DMS 273 (cell line): ENCODE results near the gene SOS1.

Experiments
- DNase-seq: peaks from one replicate; lab custom pipeline; 2025; ENCODE audit not compliant: unreplicated experiment; lab: John Stamatoyannopoulos, UW

SOS1 gene

GRCh38 chr2:39039072-39039471 is 81.8 kb downstream of the SOS1 start:
- no peak for DNase-seq

GRCh38 chr2:39033980-39034379 is 86.9 kb downstream of the SOS1 start:
- DNase-seq, result no peak

DNA sequence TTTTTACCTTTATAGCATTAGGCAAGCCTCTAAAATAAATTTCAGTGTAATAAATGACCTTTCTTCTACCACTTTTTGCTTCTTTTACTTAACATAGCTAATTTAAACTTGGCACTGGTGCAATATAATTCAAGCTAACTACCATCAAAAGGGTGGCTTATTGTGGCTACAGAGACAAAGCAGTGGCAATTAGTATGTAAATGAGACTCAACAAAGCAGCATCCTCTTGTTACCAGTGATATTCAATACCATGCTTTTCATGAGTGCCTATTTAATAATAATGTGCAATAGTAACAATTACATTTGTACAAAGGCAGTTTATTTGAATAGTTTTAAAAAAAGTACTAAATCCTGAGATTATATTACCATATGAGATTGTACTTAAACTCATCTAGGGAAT is 93.4 kb downstream of the SOS1 start:
- no peak for DNase-seq

- DNase-seq, result no peak
Observed at GRCh38 chr2:39024833-39025232, 96.0 kb downstream of the SOS1 start.

- no peak for DNase-seq
Observed at GRCh38 chr2:39023649-39024048, 97.2 kb downstream of the SOS1 start.

DNA sequence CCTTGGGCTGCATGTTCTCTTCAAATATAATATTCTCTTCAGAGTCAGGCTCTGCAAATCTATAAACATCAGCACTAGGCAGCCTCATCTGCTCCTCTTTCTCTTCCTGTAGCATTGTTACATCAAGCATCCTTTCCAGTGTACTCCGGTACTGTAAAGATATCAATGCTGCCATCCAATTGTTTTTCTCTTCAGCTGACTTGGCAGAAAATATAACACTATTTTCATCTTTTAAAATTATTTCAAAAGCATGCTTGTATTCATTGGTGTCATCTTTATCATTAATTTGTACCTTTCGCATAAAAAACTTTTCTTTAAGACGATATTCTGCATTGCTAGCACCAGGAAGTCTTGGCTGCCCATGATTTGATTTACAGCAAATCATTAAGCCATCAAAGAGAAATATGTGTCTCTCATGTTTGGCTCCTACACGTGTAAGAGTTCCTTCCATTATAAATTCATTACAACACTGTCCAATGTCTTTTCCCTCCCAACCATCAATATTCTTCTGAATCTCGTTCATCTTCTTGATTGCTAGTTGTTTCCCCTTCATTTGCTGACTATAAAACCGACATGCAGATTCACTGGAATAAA is 98.1 kb downstream of the SOS1 start:
- no peak for DNase-seq

DNA sequence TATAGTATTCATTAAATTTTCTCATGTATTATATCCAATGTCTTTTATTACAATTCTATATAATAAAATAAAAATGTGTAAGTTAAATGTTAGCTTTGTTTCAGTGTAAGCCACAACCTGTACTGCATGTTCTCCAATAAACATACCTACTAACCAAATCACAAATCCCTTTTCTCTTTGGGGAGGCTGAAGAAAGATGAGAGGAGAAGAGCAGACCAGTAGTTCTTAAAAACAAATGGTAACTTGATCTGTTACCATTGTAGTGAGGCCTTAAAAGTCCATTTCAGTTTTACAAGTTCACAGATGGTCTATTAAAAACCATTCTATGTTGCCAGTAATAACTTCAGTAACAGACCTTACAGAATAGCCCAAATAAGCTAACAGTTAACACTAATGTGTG is 100.5 kb downstream of the SOS1 start:
- peak; percentile 29 for DNase-seq

DNA sequence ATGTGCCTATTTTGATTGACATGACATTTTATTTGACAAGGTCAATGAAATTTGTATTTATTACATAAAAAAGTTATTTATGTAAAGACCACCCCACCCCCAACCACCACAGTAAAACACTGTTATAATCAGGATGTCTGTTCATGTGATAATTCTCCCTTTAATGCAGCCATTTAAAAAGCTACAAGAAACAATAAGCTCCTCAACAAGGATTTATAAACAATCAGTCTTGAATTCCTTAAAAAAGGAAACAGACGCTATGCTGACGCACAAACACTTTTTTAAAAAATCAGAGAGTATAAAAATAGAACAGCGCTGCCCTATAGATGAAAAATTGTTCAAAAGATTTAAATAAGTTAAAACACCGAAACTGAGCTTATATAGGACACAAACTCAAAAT is 102.2 kb downstream of the SOS1 start:
- no peak for DNase-seq

DNA sequence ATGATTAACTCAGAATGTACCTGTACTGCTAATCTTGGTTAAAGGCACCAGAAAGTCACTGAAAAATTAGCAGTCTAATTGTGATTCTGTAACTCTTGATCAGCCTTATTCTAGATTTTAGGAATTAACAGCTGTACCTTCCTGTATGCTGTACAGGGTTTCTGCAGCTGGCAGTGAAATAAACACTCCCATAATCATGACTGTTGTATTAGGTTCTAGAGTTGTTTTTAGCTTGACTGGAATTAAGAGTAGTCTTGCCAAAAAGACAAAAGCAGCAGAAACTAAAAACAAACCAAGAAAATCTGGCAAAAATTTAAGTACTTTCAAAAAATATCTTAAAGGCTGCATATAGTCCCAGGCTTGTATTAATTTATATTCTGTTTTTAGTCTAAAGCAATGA is 103.5 kb downstream of the SOS1 start:
- DNase-seq, result no peak

GRCh38 chr2:39015424-39015823 is 105.4 kb downstream of the SOS1 start:
- no peak for DNase-seq

DNA sequence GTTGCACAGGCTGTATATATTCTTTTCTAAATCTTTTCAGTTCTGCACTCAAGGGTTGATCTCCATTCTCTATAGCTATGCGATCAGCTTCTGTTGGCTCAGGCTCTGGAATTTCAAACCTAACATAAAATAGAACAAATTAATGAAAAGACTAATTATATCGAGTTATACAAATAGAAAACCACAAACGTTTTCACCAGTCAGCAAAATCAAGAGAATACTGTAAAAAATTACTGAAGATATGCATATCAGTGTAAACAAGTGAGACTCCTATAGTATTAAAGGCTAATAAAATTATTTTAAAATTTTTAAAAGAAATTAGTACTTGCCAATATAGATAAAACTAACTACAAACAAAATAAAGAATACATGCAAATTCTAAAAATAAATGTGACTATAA is 107.0 kb downstream of the SOS1 start:
- DNase-seq, result no peak

- no peak for DNase-seq
Observed at GRCh38 chr2:39008665-39009064, 112.2 kb downstream of the SOS1 start.

DNA sequence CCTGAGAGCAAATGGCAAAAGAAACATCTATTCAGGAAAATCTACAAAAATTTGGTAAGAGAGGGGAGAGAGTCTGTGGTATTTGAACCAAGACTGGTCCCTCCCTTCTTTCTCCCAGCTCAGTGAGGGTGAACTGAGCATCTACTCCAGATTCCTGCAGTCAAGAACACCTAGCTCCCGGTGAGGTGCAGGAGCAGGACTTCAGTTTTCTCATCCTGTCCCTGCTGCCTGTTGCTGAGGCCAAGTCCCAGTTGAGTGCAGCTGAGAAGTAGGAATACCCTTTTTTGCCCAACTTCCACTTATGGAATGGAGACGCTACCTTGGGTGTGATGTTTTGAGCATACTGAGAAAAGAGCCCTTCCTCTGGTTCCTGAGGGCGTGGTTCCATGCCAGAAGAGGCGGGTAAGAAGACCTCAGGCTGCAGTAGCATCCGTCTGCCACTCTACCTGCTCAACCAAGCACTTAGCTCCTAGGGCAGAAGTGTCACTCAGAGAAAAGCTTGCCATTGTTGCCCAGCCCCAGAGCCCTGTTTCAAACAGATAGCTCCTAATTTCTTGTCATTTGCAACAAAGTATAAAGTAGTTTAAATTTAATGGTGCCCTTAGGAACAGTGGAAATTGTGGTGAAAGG is 112.9 kb downstream of the SOS1 start:
- no peak for DNase-seq

- DNase-seq, result no peak
Observed at GRCh38 chr2:39000552-39000951, 120.3 kb downstream of the SOS1 start.

DNA sequence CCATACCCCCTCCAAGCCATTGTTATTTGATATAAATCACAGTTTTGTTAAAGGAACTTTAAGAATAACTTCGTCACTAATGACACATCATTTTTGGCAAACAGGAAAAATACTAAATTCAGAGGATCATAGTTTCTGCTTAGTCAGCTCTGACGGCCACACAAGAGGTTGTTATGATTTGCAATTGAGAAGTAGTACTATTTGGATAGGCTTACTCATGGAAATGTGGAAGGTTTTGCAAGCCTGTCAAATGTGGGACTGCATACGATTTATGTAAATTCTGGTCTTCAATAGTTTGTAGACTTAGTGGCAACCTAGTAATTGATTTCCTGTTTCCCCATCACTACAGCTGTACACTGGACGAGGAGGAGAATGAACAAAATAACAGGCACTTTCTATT is 123.1 kb downstream of the SOS1 start:
- DNase-seq, result no peak

DNA sequence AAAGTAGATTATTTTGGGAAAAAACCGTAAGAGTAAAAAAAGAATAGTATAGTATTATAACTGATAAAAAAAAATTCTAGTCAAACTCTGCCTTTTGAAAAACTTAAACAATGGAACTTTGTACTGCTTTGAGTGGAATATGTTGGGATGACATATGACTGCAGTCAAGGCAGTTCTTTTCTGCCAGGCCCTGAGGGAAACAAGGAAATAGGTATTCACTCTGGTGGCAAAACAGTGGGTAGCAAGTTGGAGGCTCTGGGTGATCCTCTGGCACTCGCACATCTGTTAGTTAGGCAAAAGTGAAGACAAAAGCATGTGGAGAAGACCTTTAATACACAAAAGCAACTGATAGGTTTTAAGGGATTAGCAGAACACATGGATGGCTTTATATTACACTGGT is 129.0 kb downstream of the SOS1 start:
- DNase-seq, result no peak

- no peak for DNase-seq
Observed at GRCh38 chr2:38988716-38989115, 132.1 kb downstream of the SOS1 start.

- no peak for DNase-seq
Observed at GRCh38 chr2:38982498-38982897, 138.4 kb downstream of the SOS1 start.

- DNase-seq, result no peak
Observed at GRCh38 chr2:38981670-38982357, 139.0 kb downstream of the SOS1 start.

DNA sequence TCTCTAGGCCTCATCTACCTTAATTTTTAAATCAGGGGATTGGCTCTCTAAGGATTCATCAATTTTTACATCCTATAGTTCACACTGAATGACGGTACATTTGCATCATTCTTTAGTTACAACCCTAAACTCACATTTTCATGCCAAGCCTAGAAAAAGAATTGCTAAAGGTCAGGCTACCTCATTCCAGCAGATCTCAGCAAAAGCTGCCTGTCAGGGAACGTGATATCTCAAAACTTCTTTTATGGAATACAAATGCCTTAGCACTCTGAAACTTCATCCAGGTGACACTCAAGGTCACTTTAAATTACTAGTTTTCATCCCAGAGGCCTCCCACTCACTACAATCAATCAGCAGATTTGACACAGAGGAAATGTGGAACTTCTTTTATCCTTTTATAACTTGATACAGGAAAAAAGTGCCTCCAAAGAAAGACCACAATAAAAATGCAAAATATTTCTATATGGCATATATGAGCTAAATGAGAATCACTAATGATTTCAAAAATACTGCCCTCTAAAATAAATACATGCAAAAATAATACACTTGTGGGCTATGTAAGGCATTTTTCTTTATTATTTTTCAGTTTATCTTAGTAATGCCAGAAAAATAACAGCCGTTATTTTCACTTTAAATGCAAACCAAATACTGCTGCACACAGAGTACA is 139.7 kb downstream of the SOS1 start:
- DNase-seq, result no peak

DNA sequence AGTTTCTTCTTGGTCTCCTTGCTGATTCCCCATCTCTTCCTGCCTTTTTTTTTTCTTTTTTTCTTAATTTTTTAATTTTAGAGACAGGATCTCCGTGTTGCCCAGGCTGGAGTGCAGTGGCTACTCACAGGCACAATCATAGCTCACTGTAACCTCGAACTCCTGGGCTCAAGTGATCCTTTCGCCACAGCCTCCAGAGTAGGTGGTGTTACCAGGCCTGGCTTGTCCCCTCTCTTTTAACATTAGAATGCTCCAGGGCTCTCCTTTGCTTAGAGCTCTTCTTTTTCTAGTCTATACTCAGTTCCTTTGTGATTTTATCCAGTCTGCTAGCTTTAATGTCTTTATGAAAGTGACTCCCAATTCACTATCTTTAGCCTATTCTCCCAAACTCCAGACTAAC is 141.9 kb downstream of the SOS1 start:
- DNase-seq, result no peak

- no peak for DNase-seq
Observed at GRCh38 chr2:38978296-38978903, 142.5 kb downstream of the SOS1 start.
